Mucosa of stomach (tissue), 1 donor: Measurements from ENCODE around the gene PSMG3.

Source experiments
- H3K27me3 ChIP-seq: one replicate; pipeline ENCODE4 v1.7.0; 2013; ENCODE audit warnings: mild to moderate bottlenecking, low read length; ENCODE audit not compliant: control insufficient read depth, insufficient read depth
- H3K36me3 ChIP-seq: one replicate; pipeline ENCODE4 v1.7.0; 2013; ENCODE audit warnings: low read length; ENCODE audit not compliant: control insufficient read depth, insufficient read depth
- H3K4me1 ChIP-seq: one replicate; pipeline ENCODE4 v1.7.0; 2013; ENCODE audit warnings: mild to moderate bottlenecking, low read length; ENCODE audit not compliant: control insufficient read depth, insufficient read depth
- H3K4me3 ChIP-seq: one replicate; pipeline ENCODE4 v1.7.0; 2013; ENCODE audit warnings: low read length
- H3K9ac ChIP-seq: one replicate; pipeline ENCODE4 v1.7.0; 2013; ENCODE audit warnings: mild to moderate bottlenecking, low read length, moderate library complexity
- H3K9me3 ChIP-seq: one replicate; pipeline ENCODE4 v1.7.0; 2013; ENCODE audit warnings: mild to moderate bottlenecking, low read length, moderate library complexity; ENCODE audit not compliant: control insufficient read depth
- donor health status: Pancreatic carcinoma.

PSMG3 gene, protein sequence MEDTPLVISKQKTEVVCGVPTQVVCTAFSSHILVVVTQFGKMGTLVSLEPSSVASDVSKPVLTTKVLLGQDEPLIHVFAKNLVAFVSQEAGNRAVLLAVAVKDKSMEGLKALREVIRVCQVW

DNA sequence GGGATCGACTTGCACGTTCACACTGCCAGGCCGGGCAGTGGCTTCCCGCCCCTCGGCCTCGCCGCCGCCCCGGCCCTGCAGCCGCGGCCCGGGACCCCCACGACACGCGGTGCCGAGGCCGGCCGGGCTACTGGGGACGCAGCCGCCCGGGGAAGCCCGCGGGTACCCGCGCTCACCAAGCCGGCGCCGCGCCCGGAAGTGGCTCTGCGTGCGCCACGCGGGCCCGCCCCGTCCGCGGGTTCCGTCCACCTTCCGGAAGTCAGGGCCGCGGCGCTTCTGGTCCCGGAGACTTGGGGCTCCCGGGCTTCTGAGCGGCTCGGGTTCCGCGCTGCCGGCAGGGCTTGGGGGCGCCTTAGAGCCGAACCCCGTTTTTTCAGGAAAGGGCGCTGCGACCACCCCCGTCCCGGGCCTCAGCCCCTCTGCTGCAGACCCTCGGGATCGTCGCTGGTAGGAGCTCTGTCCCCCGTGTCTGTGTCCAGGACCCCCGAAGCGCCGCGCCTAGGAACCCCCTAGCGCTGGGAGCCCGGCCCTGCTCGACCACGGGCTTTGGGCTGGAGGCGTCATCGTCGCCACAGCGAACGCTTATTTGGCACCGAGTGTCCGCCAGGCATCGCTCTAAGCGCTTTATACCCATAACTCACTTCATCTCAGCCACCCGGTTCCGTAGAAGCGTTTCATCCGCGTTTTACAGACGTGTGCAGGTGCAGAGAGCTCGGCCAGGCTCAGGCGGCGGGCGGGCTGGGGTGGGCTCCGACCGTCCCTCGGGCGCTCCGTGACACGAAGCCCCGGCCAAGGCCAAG lies at the start of gene PSMG3:
Gene PSMG3, minus strand, starts transcription at position 200 of the 800 bp plus-strand sequence. CDS start 693 bp downstream, outside the sequence.
- Histone ChIP-seq H3K27me3 (no peaks in the 10 kb centered on the region), H3K4me1 (peaks cover 39% of the 10 kb centered on the region), H3K4me3 (peak within 1 kb of the TSS; percentile 92), H3K36me3 (no peaks in the 10 kb centered on the region), H3K9ac (peak within 1 kb of the TSS; percentile 97), H3K9me3 (no peaks in the 10 kb centered on the region)

GRCh38 chr7:1618475-1618874 lies 48.6 kb upstream of the PSMG3 start:
- H3K27me3 ChIP-seq, result no peaks in the 10 kb centered on the region
- H3K4me3 ChIP-seq, result no peak overlapping the region
- H3K9me3 ChIP-seq, result no peaks in the 10 kb centered on the region

DNA sequence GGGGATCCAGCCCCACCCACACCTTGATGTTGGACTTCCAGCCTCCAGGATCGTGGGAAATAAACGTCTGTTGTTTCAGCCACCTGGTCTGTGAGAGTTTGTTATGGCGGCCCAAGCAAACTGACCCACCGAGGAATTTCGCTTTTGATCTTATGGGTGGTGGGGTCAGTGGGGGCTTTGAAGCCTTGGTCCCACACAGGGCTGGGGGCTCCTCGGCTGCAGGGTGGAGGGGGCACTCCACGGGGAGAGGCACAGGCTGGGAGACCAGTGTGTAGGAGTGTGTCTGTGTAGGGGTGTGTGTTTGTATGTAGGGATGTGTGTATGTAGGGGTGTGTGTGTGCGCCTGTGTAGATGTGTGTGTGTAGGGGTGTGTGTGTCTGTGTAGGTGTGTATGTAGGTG lies 48.1 kb upstream of the PSMG3 start:
- Histone ChIP-seq H3K9ac (no peak overlapping the region), H3K4me1 (no peaks in the 10 kb centered on the region), H3K36me3 (no peaks in the 10 kb centered on the region), H3K4me3 (no peak overlapping the region), H3K9me3 (no peaks in the 10 kb centered on the region), H3K27me3 (no peaks in the 10 kb centered on the region)

More at GRCh38 chr7:1618475-1618874, 48.6 kb upstream of the PSMG3 start:
- Histone ChIP-seq H3K36me3 (no peaks in the 10 kb centered on the region), H3K4me1 (no peaks in the 10 kb centered on the region), H3K9ac (no peak overlapping the region)

DNA sequence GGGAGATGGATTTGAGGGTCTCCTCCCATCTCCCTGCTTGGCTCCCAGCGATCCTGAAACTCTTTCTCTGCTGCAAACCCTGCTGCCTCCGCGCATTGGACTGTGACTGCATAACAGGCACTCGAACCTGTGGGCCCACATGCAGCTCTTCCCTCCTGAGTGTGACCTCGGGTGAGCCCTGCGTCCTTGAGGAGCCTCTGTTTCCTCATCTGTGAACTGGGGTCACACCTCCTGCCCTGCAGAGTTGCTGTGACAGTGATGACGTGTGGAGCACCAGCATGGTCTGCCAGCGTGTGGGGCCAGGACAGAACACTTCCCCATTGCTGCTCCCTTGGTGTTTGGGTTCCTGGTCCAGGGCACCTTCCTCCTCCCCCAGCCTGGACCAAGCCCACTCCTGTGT lies 46.9 kb upstream of the PSMG3 start:
- H3K27me3 ChIP-seq, result no peaks in the 10 kb centered on the region
- no peaks in the 10 kb centered on the region for H3K36me3 ChIP-seq
- no peak overlapping the region for H3K9ac ChIP-seq
- no peak overlapping the region for H3K4me3 ChIP-seq
- H3K9me3 ChIP-seq, result no peaks in the 10 kb centered on the region
- H3K4me1 ChIP-seq, result no peaks in the 10 kb centered on the region

- H3K9me3 ChIP-seq, result no peaks in the 10 kb centered on the region
- H3K4me1 ChIP-seq, result no peaks in the 10 kb centered on the region
- no peak overlapping the region for H3K9ac ChIP-seq
- H3K36me3 ChIP-seq, result no peaks in the 10 kb centered on the region
- H3K4me3 ChIP-seq, result no peak overlapping the region
- no peaks in the 10 kb centered on the region for H3K27me3 ChIP-seq
These were observed 41.9 kb upstream of the PSMG3 start for GRCh38 chr7:1611708-1612241.

DNA sequence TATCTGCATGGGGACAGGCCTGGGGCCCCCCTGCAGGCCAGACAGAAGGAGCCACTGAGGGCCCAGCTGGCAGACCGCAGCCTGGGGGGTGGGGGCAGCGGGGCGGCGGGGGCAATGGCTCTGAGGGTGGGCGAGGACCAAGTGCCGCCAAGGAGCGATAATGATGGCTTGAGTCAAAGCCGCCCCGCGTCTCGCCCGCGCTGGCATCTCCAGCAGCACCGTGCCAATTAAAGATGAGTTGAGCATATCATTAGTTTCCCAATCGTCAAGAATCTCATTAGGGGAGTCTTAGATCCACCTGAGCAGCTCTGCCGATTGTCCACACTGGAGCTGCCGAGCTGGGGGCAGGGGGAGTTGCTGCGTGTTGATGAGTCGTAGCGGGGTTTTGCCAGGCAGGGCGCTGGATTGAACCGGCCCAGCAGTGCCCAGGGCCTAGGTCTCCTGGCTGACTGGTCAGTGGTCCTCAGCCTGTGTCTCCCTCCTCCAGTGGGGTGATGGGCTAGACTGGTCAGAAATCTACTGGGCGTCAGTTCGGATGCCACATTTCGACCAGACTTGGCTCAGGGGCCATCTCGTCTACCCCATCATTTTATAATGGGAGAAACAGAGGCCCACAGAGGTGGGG lies 41.0 kb upstream of the PSMG3 start:
- Histone ChIP-seq H3K9me3 (no peaks in the 10 kb centered on the region), H3K9ac (no peak overlapping the region), H3K4me3 (no peak overlapping the region), H3K36me3 (no peaks in the 10 kb centered on the region), H3K4me1 (no peaks in the 10 kb centered on the region), H3K27me3 (no peaks in the 10 kb centered on the region)

DNA sequence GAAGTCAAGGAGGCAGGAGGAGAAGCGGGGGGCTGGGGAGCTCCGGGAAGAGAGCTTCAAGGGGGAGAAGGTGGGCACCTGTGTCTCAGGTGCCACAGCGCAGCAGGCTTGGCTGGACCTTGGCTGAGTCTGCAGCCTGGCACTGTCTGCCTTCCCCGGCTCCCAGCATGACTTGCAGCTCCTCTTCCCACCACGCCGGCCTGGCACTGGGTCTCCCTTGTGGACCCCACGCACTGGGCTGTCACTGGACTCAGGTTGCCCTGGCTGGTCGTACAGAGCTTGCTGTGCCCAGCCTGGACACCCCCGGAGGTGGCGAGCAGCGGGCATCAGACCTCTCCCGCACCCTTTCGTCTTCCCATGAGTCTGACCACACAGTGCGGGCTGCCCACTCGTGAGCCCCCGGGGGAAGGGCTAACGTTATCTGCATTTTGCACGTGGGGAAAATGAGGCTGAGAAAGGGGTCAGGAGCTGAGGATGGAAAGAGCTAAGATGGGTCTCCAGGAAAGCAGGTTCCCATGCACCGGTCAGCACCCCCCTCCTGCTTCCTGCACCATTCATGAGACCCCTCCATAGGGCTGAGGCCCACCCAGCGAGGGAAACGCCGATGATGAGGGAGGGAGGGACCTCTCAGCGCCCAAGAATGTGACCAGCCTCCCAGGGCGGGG lies 40.3 kb upstream of the PSMG3 start:
- H3K36me3 ChIP-seq, result no peaks in the 10 kb centered on the region
- H3K4me1 ChIP-seq, result no peaks in the 10 kb centered on the region
- no peak overlapping the region for H3K4me3 ChIP-seq
- no peaks in the 10 kb centered on the region for H3K9me3 ChIP-seq
- H3K27me3 ChIP-seq, result no peaks in the 10 kb centered on the region
- H3K9ac ChIP-seq, result no peak overlapping the region

GRCh38 chr7:1609023-1609422 lies 39.2 kb upstream of the PSMG3 start:
- Histone ChIP-seq H3K36me3 (no peaks in the 10 kb centered on the region), H3K4me3 (no peak overlapping the region), H3K4me1 (no peaks in the 10 kb centered on the region), H3K27me3 (no peaks in the 10 kb centered on the region), H3K9ac (no peak overlapping the region), H3K9me3 (no peaks in the 10 kb centered on the region)

DNA sequence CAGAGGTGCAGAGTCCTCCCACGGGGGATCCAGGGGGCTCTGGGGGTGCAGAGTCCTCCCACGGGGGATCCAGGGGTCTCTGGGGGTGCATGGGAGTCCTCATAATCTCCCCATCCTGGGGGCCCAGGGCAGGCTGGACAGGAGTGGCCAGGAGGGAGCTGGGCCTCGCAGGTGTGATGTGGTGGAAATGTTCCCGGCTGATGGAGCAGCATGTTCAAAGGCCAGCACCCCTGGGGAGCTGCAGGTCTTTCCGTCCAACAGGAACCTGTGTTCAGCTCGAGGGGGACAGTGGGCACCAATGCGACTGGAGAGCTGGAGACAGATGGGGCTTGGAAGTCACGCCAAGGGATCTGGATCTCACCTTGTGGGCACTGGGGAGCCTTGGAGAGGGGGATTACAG lies 38.5 kb upstream of the PSMG3 start:
- no peaks in the 10 kb centered on the region for H3K9me3 ChIP-seq
- H3K4me1 ChIP-seq, result no peaks in the 10 kb centered on the region
- no peaks in the 10 kb centered on the region for H3K27me3 ChIP-seq
- H3K4me3 ChIP-seq, result no peak overlapping the region
- H3K36me3 ChIP-seq, result no peaks in the 10 kb centered on the region
- H3K9ac ChIP-seq, result no peak overlapping the region

DNA sequence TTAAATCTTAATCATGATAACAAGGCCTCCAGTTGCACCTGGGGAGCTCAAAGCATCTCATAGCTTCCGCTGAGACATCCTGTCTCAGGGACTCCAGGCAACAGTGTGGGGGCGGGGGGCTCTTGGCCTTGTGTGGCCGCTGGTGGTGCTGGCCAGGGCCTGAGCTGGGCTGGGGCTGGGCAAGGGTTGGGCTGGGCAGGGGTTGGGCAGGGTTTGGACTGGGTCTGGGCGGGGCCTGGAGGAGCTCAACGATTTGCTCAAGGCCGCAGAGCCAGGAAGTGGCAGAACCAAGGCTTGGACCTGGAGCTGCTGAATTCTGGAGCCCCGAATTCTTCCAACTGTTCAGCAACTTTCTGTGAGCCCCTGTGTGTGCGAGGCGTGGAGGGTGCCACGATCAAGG lies 37.9 kb upstream of the PSMG3 start:
- no peaks in the 10 kb centered on the region for H3K27me3 ChIP-seq
- H3K9me3 ChIP-seq, result no peaks in the 10 kb centered on the region
- no peaks in the 10 kb centered on the region for H3K36me3 ChIP-seq
- H3K9ac ChIP-seq, result no peak overlapping the region
- H3K4me1 ChIP-seq, result no peaks in the 10 kb centered on the region
- no peak overlapping the region for H3K4me3 ChIP-seq

DNA sequence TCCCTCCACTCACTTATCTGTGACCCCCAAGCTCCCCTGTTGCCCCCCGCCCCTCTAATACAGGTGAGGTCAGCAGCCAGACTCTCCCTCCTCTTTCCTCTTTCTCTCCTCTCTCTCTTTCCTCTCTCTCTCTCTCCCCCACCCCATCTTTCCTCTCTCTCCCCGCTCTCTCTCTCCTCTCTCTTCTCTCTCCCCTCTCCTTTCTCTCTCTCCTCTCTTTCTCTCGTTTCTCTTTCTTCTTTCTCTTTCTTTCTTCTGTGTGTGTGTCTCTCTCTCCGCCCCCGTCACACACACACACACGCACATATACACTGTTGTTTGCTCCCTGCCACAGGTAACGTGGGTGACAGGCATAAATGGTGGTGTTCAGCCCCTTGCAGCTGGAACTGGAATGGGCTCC lies 37.2 kb upstream of the PSMG3 start:
- Histone ChIP-seq H3K9ac (no peak overlapping the region), H3K9me3 (no peaks in the 10 kb centered on the region), H3K4me3 (no peak overlapping the region), H3K4me1 (no peaks in the 10 kb centered on the region), H3K36me3 (no peaks in the 10 kb centered on the region), H3K27me3 (no peaks in the 10 kb centered on the region)

DNA sequence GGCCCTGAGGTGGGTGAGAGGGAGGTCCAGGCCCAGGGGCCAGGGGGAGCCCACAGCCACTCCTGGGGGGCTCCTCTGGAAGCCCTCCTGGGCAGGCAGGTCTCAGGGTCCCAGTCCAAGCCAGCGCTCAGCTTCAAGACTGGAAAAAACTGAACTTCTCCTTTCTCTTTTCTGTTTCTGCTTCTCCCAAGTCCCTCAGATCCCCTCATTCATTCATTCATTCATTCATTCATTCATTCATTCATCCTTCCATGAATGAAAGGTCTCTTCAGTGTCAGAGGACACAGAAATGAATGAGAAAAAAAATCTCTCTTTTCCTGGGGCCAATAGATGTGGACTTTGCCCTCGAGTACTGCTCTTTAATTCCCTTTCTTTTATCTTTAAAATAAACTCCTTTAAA lies 34.6 kb upstream of the PSMG3 start:
- Histone ChIP-seq H3K4me1 (no peaks in the 10 kb centered on the region), H3K4me3 (no peak overlapping the region), H3K27me3 (no peaks in the 10 kb centered on the region)

More for the DNA sequence above, 34.6 kb upstream of the PSMG3 start:
- H3K9ac ChIP-seq, result no peak overlapping the region
- H3K9me3 ChIP-seq, result no peaks in the 10 kb centered on the region
- H3K36me3 ChIP-seq, result no peaks in the 10 kb centered on the region
